ENCODE measurements around the gene TADA3. TPM values are rescaled to one million over a fixed set of nuclear protein-coding genes. Genes with fewer than 3 reads are reported as not detected.

Gene TADA3
- total RNA-seq, 1 donor from 2014 or later = 58.9 TPM

GRCh38 chr3:9767418-9767817 lies 24.9 kb downstream of the TADA3 start:
- Histone ChIP-seq H3K4me1 (peaks cover 38% of the 10 kb centered on the region), H3K36me3 (no peaks in the 10 kb centered on the region), H3K27me3 (no peaks in the 10 kb centered on the region), H3K9me3 (no peaks in the 10 kb centered on the region), H3K27ac (peak overlapping the region; percentile 96), H3K4me3 (no peak overlapping the region)
- TF ChIP-seq CTCF (IDR thresholded peaks at IDR 0.05) = no peak
- DNase-seq (ENCODE audit: extremely low spot score in 2 of 2) = no peak
- intact Hi-C loops (cut with DNase I) = no loop called here

- H3K4me3 ChIP-seq = no peak overlapping the region
- H3K27me3 ChIP-seq = no peaks in the 10 kb centered on the region
- H3K9me3 ChIP-seq = no peaks in the 10 kb centered on the region
- H3K4me1 ChIP-seq = peaks cover 35% of the 10 kb centered on the region
- no peak overlapping the region for H3K27ac ChIP-seq
- no peaks in the 10 kb centered on the region for H3K36me3 ChIP-seq
- no peak for DNase-seq (ENCODE audit: extremely low spot score in 2 of 2)
- intact Hi-C loops (cut with DNase I) = no loop called here
- no peak for TF ChIP-seq CTCF (IDR thresholded peaks at IDR 0.05)
Measured at GRCh38 chr3:9765865-9766264, 26.4 kb downstream of the TADA3 start.

GRCh38 chr3:9762871-9763270 lies 29.4 kb downstream of the TADA3 start:
- DNase-seq (ENCODE audit: extremely low spot score in 2 of 2) = no peak
- no peak overlapping the region for H3K27ac ChIP-seq
- peaks cover 0 to 13% of the 10 kb centered on the region in 2 donors for H3K36me3 ChIP-seq
- peaks cover 5% of the 10 kb centered on the region for H3K4me1 ChIP-seq
- intact Hi-C loops (cut with DNase I) = no loop called here
- H3K4me3 ChIP-seq = no peak overlapping the region
- H3K27me3 ChIP-seq = no peaks in the 10 kb centered on the region
- TF ChIP-seq POLR2AphosphoS5 (IDR thresholded peaks at IDR 0.05; ENCODE audit: insufficient read depth in 1 of 2, low read depth in 1 of 2) (no peak), CTCF (IDR thresholded peaks at IDR 0.05) (no peak), POLR2A (IDR thresholded peaks at IDR 0.05) (no peak)
- H3K9me3 ChIP-seq = no peaks in the 10 kb centered on the region

GRCh38 chr3:9761919-9762318 lies 30.4 kb downstream of the TADA3 start:
- peaks cover 0 to 23% of the 10 kb centered on the region in 2 donors for H3K36me3 ChIP-seq
- no peak overlapping the region for H3K4me3 ChIP-seq
- TF ChIP-seq POLR2A (IDR thresholded peaks at IDR 0.05) (no peak), CTCF (IDR thresholded peaks at IDR 0.05) (no peak), POLR2AphosphoS5 (IDR thresholded peaks at IDR 0.05; ENCODE audit: insufficient read depth in 1 of 2, low read depth in 1 of 2) (no peak)
- H3K27ac ChIP-seq = no peak overlapping the region
- no peaks in the 10 kb centered on the region for H3K4me1 ChIP-seq
- H3K27me3 ChIP-seq = no peaks in the 10 kb centered on the region
- no peak for DNase-seq (ENCODE audit: extremely low spot score in 2 of 2)
- intact Hi-C loops (cut with DNase I) = no loop called here
- no peaks in the 10 kb centered on the region for H3K9me3 ChIP-seq

- Histone ChIP-seq H3K27me3 (no peaks in the 10 kb centered on the region), H3K4me1 (no peaks in the 10 kb centered on the region), H3K4me3 (no peak overlapping the region), H3K36me3 (peaks cover 0 to 32% of the 10 kb centered on the region in 2 donors), H3K9me3 (no peaks in the 10 kb centered on the region), H3K27ac (no peak overlapping the region)
- no peak for DNase-seq (ENCODE audit: extremely low spot score in 2 of 2)
- TF ChIP-seq POLR2AphosphoS5 (IDR thresholded peaks at IDR 0.05; ENCODE audit: insufficient read depth in 1 of 2, low read depth in 1 of 2) (no peak), CTCF (IDR thresholded peaks at IDR 0.05) (no peak), POLR2A (IDR thresholded peaks at IDR 0.05) (no peak)
- intact Hi-C loops (cut with DNase I) = no loop called here
Measured at GRCh38 chr3:9760779-9761505, 31.3 kb downstream of the TADA3 start.

Measured in vagina (tissue), 2 donors.